A549 treated with Hydrocortisone at 1 μM for 4 hours (cell line): ENCODE results near the gene ERP44. TPM values are rescaled to one million over a fixed set of nuclear protein-coding genes. Genes with fewer than 3 reads are reported as not detected.

Source experiments
- total RNA-seq: library from RNA; stranded (reverse); fragments of 200-300 nt; extraction: Qiagen RNA extraction; gene quantifications from 5 replicates; pipeline ENCODE4 v1.2.3, GENCODE V29; 2022

The ERP44 gene
- 14.1 to 16.1 TPM (median 14.7 TPM) in 5 replicates for total RNA-seq

GRCh38 chr9:100098887-100099721 is at the start of gene ERP44, which contains the start of gene INVS:
TSS of gene ERP44 (minus strand) at chr9:100099000. CDS start at chr9:100098840, 160 bp downstream.
TSS of gene INVS (plus strand) at chr9:100099243. CDS start at chr9:100104522, 5,279 bp downstream.

Other genes starting within 250 kb of the ERP44 start
- gene STX17, start 192.3 kb downstream of the ERP44 start, total RNA-seq, result 6.0 to 12.0 TPM (median 8.2 TPM) in 5 replicates
- 7.7 to 11.2 TPM (median 10.5 TPM) in 5 replicates for gene INVS, start 243 bp upstream of the ERP44 start, total RNA-seq